ENCODE measurements around the gene RNU5B-1.
A peak's percentile ranks its signal among the peaks of the same experiment; 100 is the strongest.

Gene RNU5B-1

GRCh38 chr15:65289261-65289854, 15.1 kb upstream of the RNU5B-1 start:
- DNase-seq (ENCODE audit: low read depth): no peak

- no peak for DNase-seq (ENCODE audit: low read depth)
Measured at GRCh38 chr15:65290228-65290627, 14.2 kb upstream of the RNU5B-1 start.

- no peak for DNase-seq (ENCODE audit: low read depth)
Measured at GRCh38 chr15:65292938-65293518, 11.4 kb upstream of the RNU5B-1 start.

GRCh38 chr15:65298731-65299130, 5.7 kb upstream of the RNU5B-1 start:
- no peak for DNase-seq (ENCODE audit: low read depth)

GRCh38 chr15:65300924-65301441, 3.5 kb upstream of the RNU5B-1 start:
- no peak for DNase-seq (ENCODE audit: low read depth)

- DNase-seq (ENCODE audit: low read depth): no peak
Measured at GRCh38 chr15:65302061-65302460, 2.4 kb upstream of the RNU5B-1 start.

GRCh38 chr15:65303687-65304380, 643 bp upstream of the RNU5B-1 start:
- DNase-seq (ENCODE audit: low read depth): no peak

- no peak for DNase-seq (ENCODE audit: low read depth)
Measured at GRCh38 chr15:65305150-65305758, 777 bp downstream of the RNU5B-1 start.

GRCh38 chr15:65305776-65306175, 1.3 kb downstream of the RNU5B-1 start:
- no peak for DNase-seq (ENCODE audit: low read depth)

GRCh38 chr15:65306551-65306950, 2.1 kb downstream of the RNU5B-1 start:
- DNase-seq (ENCODE audit: low read depth): no peak

- DNase-seq (ENCODE audit: low read depth): no peak
Measured at GRCh38 chr15:65307978-65308377, 3.5 kb downstream of the RNU5B-1 start.

- no peak for DNase-seq (ENCODE audit: low read depth)
Measured at GRCh38 chr15:65309882-65310418, 5.5 kb downstream of the RNU5B-1 start.

GRCh38 chr15:65310431-65311137, 6.1 kb downstream of the RNU5B-1 start:
- DNase-seq (ENCODE audit: low read depth): no peak

GRCh38 chr15:65311760-65312159, 7.3 kb downstream of the RNU5B-1 start:
- DNase-seq (ENCODE audit: low read depth): no peak

- DNase-seq (ENCODE audit: low read depth): no peak
Measured at GRCh38 chr15:65312400-65312916, 8.0 kb downstream of the RNU5B-1 start.

GRCh38 chr15:65318870-65319356, 14.4 kb downstream of the RNU5B-1 start:
- DNase-seq (ENCODE audit: low read depth): peak; percentile 52

- no peak for DNase-seq (ENCODE audit: low read depth)
Measured at GRCh38 chr15:65323071-65323511, 18.6 kb downstream of the RNU5B-1 start.

- no peak for DNase-seq (ENCODE audit: low read depth)
Measured at GRCh38 chr15:65326117-65326526, 21.6 kb downstream of the RNU5B-1 start.

- no peak for DNase-seq (ENCODE audit: low read depth)
Measured at GRCh38 chr15:65326818-65327217, 22.3 kb downstream of the RNU5B-1 start.

GRCh38 chr15:65327651-65328393, 23.3 kb downstream of the RNU5B-1 start:
- DNase-seq (ENCODE audit: low read depth): no peak

Data from stimulated activated CD8-positive, alpha-beta memory T cell treated with anti-CD3 and anti-CD28 coated beads, Interleukin-12 subunit alpha, Interleukin-12 subunit beta, amount 100 ng/mL, for 4 hours (primary cell).